MM.1S (cell line): Measurements from ENCODE around the gene SH3PXD2A.

Experiments
- EZH2 ChIP-seq: fragments of 300-600 bp; sonication (generic); optimal IDR thresholded peaks from 2 replicates; pipeline ENCODE3; 2017; ENCODE audit warnings: low read depth, mild to moderate bottlenecking, antibody characterized with exemption, low read length, mixed read lengths
- EZH2phosphoT487 ChIP-seq: fragments of 300-600 bp; sonication (generic); IDR thresholded peaks from 2 replicates; pipeline ENCODE4 v1.6.1; 2018; ENCODE audit warnings: antibody characterized with exemption, low read length
- TF ChIP-seq, protein P1 (sequence below): fragments of 300-600 bp; sonication (generic); IDR thresholded peaks from 2 replicates; pipeline ENCODE4 v1.5.1; 2016; ENCODE audit warnings: antibody characterized with exemption, low read length, mixed read lengths

- TF ChIP-seq EZH2 (no peak), EZH2phosphoT487 (no peak)
- TF ChIP-seq, protein P1, sequence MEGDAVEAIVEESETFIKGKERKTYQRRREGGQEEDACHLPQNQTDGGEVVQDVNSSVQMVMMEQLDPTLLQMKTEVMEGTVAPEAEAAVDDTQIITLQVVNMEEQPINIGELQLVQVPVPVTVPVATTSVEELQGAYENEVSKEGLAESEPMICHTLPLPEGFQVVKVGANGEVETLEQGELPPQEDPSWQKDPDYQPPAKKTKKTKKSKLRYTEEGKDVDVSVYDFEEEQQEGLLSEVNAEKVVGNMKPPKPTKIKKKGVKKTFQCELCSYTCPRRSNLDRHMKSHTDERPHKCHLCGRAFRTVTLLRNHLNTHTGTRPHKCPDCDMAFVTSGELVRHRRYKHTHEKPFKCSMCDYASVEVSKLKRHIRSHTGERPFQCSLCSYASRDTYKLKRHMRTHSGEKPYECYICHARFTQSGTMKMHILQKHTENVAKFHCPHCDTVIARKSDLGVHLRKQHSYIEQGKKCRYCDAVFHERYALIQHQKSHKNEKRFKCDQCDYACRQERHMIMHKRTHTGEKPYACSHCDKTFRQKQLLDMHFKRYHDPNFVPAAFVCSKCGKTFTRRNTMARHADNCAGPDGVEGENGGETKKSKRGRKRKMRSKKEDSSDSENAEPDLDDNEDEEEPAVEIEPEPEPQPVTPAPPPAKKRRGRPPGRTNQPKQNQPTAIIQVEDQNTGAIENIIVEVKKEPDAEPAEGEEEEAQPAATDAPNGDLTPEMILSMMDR: no peak
Observed at GRCh38 chr10:103869336-103869735, 14.0 kb upstream of the SH3PXD2A start.
